IPS-NIHi7 (cell line): ENCODE data around the gene TRIM54.
"Not testable (repeated sequence)": the region's sequence is repeated elsewhere in the genome, so short reads cannot be mapped to it uniquely, and the experiment has no call there.

Experiments used
- DNase-seq: peaks from one replicate; pipeline ENCODE4 v3.0.0; 2012; ENCODE audit warnings: mixed read lengths; ENCODE audit errors: extremely low spot score

The TRIM54 gene

DNA sequence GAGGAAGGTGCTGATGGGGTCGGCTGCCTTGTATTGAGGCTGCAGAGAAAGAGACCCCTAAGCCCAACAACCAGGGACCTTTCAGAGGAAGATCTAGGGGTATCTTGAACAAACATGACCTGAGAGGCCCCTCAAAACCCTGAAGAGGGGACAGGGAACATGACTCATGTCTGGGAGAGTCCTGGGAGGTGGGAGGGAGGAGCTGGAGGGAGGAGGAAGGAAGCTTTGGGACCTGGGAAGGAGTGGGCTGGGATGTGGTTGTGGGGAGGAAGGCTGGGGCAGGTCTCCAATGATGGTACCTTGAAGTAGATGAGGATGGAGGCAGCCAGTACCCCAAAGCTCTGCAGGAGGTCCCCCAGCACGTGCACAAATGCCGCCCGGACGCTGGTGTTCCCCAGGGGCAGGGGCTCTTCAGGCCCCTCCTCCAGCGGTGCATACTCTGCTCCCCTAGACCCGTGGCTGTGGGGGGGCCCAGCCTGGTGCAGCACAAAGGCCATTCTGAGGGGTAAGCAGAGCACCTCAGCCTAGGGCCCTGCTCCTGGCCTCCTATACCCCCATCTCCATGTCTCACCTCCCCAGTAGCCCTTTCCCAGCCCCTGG is 25.3 kb upstream of the TRIM54 start:
- DNase-seq: no peak

- no peak for DNase-seq
Measured at GRCh38 chr2:27258051-27258450, 24.2 kb upstream of the TRIM54 start.

GRCh38 chr2:27261241-27261925 is 20.8 kb upstream of the TRIM54 start:
- DNase-seq: no peak

- no peak for DNase-seq
Measured at GRCh38 chr2:27261926-27262298, 20.3 kb upstream of the TRIM54 start.

DNA sequence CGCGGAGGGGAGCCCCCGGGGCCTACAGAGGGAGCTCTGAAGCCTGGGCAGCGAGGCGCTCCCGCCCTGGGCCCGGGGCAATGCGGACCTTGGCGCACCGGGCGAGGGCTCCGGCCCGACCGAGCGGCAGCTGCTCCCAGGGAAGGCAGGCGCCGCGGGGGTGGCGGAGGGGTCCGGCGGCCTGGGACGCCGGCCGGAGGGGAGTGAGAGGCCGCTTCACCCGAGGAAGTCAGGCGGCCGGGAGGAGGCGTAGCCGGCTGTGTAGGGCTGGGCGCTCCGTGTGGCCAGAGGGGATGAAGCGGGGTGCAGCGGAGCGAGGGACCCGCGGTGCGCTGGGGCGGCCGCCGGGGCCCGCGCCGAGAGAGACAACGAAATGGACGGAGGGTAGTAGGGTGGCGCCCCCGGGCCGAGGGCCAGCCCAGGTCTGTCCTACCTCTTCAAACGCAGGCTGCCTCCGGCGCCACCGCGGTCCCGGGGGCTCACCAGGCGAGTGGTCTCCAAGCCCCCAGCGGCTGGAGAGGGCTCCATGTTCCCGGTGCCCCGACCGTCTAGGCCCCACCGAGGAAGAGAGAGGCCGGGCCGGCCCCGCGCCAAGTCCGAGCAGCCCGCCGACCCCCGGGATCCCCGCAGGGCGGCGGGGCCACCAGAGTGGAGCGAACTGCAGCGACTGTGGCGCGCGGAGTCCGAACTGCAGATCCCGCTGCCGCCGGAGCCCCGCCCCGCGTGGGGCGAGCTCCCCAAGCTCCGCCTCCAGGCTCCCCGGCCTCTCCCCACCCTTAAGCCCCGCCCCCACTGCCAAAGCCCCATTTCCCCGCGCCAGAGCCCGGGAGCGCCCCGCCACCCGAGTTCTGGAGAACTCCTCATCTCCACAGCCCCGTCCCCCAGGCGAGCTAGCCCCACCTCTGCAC is 19.6 kb upstream of the TRIM54 start, which contains the start of gene SLC30A3:
Gene SLC30A3, minus strand, starts transcription at position 669 of the 908 bp plus-strand sequence. Its CDS starts 141 bp downstream, at position 528.
- peak; percentile 63 for DNase-seq

- DNase-seq: peak; percentile 33
Measured at GRCh38 chr2:27263287-27264252, 18.7 kb upstream of the TRIM54 start.

DNA sequence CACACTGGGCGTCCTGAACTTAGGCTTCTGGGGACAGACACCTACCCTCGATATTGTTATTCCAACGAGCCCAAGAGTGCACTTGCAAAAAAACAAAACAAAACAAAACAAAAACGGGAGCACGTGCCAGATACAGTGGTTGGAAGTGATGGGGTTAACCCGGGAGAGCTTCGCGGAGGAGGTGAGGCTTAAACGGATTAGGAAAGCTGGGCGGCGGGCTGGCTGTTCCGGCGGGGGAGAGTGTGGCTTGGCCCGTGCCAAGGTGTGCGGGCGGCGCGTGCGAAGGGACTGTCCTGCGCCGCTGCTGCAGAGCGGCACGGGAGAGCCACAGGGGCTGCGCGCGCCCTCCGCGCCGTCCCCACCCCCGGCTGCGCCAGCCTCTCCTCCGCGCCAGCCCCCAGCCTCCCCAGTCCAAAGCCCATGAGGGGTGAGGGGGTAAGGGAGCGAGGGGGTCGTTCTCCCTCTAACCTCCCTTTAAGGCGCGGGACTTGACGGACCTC is 17.9 kb upstream of the TRIM54 start:
- DNase-seq: peak; percentile 55

DNA sequence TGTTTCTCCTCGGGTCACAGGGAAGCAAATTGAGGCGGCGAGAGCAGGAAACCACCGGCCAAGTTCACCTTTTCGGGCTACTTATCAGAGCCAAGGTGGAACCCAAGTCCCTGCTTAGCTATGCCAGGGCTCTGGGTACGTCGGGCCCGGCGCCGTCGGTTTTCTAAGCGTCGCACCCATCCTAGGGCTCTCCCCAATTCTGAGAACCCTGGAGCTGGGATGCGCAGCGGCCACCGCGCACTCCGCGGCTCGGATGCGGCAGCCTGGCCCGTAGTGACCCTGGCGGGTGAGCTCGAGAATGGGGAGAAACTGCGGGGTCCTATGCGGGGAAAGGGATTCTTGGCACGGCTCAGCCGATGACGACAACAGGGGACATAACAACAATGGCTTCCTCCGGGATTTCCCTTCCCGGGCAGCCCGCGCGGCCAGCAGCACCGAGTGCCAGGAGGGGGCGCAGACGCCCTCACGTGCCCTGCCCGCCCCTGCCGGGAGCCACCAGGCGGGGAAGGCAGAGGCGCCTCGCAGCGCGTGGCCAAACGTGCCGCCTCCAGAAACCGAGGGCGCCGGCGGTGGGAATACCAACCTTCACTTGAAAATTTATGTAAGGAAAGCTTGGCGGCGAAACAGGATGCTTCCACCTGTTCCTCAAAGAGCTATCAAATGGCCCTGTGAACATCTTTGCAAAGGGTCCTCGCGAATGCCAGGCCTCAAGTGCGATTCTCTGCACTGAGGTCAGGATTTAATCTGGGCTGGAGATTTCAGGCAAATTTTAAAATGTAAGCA is 17.3 kb upstream of the TRIM54 start:
- DNase-seq: peak; percentile 94

DNA sequence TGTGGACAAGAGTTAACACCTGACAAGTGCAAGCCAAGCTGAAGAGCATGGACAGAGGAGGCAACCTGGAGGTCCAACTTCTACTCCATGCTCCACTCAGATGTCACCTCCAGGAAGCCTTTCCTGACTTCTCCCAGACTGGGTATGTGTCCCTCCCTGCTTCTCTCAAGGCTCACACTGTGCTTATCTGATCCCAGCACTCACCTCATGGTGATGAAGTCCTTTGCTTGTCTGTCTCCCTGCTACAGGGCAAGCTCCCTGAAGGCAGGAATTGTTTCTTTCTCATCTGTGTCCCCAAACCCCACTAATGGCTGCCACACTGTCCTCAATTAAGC is 16.7 kb upstream of the TRIM54 start:
- no peak for DNase-seq

- not testable (repeated sequence) for DNase-seq
Measured at GRCh38 chr2:27268296-27268695, 13.9 kb upstream of the TRIM54 start.

DNA sequence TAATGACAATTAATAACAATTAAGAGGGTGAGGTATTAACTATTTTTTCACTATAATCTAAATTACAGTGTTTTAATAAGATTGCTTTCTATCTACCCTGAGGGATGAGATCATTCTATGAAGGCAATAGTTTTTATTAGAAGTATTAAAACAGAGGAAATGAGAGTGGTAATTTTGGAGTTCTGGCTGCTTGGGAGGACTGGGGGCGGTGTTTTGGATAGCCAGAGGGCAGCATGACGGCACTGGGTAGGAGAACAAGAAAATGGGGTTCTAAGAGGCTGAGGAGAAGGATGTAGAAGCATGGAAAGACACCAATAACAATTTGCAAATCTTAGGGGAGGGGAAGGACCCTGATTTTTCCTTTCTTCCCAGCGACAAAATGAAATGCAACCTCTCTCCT is 12.1 kb upstream of the TRIM54 start:
- no peak for DNase-seq

GRCh38 chr2:27270670-27271069 is 11.6 kb upstream of the TRIM54 start:
- DNase-seq: no peak

DNA sequence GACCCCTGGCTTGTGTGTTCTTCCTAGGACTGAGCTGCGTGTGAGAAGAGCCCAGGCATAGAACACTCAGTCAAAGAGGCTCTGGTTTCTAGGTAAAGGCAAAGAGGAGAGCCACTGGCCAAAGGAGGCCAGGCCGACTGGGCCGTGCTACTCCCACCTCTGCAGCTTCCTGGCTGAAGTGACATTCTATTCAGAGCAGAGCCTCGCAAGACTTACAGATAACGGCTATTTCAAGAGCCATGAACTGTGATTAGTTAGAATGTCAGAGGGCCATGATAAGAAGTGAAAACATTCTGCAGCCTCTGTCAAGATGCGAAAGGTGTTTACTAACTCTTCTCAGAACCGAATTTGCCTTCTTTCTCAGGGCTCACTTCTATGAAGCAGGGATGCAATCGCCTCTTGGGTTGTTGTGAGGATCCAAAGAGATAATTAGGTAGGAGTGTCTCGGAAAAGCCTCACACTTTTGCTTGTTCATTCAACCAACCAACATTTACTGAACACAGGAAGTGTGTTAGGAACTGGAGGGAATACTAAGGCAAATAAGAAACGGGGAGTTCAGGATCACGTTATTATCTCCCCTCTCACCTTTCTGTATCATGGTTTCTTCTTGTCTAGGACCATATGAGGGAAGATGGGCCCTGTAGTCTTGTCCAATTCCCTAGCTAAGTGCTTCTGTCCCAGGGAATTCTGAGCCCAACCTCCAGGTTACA is 10.4 kb upstream of the TRIM54 start:
- DNase-seq: no peak

GRCh38 chr2:27272537-27273522 is 9.4 kb upstream of the TRIM54 start:
- not testable (repeated sequence) for DNase-seq

DNA sequence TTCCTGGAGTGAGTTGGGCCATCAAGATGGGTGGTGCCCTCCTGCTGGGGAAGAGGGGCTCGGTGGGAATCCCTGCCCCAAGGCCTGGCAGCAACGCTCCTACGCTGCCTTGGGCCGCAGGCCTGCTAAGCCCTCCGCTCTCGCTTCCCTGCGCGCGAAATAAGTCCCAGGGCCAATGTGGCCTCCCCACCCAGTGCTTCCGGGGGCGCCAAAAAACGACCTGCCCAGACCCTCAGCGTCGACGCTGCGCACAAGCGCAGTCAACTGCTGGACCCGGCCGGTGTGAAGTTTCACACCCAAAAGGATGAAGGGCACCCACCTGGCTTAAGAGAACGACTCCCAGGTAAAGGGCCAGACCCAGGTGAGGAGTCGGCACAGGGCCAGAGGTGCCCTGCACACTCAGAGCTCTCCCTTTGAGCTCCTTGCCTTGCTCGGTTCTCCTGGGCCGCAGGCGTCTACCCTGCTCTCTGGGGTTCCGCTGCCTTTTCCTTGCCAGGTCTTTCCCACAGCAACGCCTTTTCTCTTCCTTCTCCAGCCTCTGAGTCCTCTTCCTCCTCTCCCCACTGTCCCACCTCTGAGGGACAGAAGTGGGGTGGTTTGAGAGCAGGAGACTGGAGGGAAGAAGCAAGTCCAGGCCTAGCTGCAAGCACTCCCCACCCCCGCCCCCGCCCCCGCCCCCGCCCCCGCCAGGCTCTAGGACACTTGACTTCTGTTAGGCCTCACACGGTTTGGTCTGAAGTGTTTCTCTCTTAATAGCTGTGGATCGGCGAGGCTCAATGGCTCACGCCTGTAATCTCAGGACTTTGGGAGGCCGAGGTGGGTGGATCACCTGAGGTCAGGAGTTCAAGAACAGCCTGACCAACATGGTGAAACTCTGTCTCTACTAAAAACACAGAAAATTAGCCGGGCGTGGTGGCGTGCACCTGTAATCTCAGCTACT is 6.7 kb upstream of the TRIM54 start, which contains the start of gene DNAJC5G:
Gene DNAJC5G, plus strand, starts transcription at position 223 of the 940 bp plus-strand sequence. CDS start 1,296 bp downstream, outside the sequence.
- no peak for DNase-seq

- no peak for DNase-seq
Measured at GRCh38 chr2:27278010-27278409, 4.2 kb upstream of the TRIM54 start.

DNA sequence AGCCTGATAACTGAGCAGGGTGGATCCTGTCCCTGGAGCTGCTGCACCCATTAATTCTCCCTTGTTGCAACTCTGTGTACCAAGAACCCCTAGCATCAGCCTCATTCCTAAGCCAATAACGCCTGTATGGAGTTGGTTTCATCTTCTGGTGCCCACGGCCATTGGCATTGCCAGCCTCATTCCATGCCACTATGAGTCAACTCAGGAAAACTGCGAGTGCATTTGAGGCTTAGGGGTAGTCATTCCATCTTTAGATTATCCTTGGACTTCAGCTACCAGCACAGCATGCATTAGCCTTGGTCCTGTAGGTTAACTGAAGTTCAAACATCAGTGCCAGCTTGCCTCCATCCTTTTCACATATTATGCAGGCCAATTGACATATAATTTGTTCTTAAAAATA is 1.4 kb upstream of the TRIM54 start:
- DNase-seq: no peak
